Measurements from ENCODE around the gene ATP5F1D.

Gene ATP5F1D

GRCh38 chr19:1220976-1221903 is 20.3 kb upstream of the ATP5F1D start:
- DNase-seq (ENCODE audit: low read depth) = no peak

- DNase-seq (ENCODE audit: low read depth) = no peak
Measured at GRCh38 chr19:1221904-1222255, 19.7 kb upstream of the ATP5F1D start.

- no peak for DNase-seq (ENCODE audit: low read depth)
Measured at GRCh38 chr19:1222394-1222793, 19.2 kb upstream of the ATP5F1D start.

- no peak for DNase-seq (ENCODE audit: low read depth)
Measured at GRCh38 chr19:1223018-1223855, 18.3 kb upstream of the ATP5F1D start.

GRCh38 chr19:1224047-1224825 is 17.3 kb upstream of the ATP5F1D start:
- no peak for DNase-seq (ENCODE audit: low read depth)

GRCh38 chr19:1224847-1225246 is 16.7 kb upstream of the ATP5F1D start:
- DNase-seq (ENCODE audit: low read depth) = no peak

- no peak for DNase-seq (ENCODE audit: low read depth)
Measured at GRCh38 chr19:1225440-1226226, 15.9 kb upstream of the ATP5F1D start.

- DNase-seq (ENCODE audit: low read depth) = no peak
Measured at GRCh38 chr19:1226227-1226518, 15.4 kb upstream of the ATP5F1D start.

- DNase-seq (ENCODE audit: low read depth) = no peak
Measured at GRCh38 chr19:1226522-1227303, 14.8 kb upstream of the ATP5F1D start.

- DNase-seq (ENCODE audit: low read depth) = no peak
Measured at GRCh38 chr19:1227304-1228054, 14.1 kb upstream of the ATP5F1D start.

GRCh38 chr19:1228161-1228957 is 13.2 kb upstream of the ATP5F1D start:
- DNase-seq (ENCODE audit: low read depth) = no peak

- DNase-seq (ENCODE audit: low read depth) = no peak
Measured at GRCh38 chr19:1229056-1229923, 12.3 kb upstream of the ATP5F1D start.

GRCh38 chr19:1229924-1230782 is 11.4 kb upstream of the ATP5F1D start:
- DNase-seq (ENCODE audit: low read depth) = no peak

- no peak for DNase-seq (ENCODE audit: low read depth)
Measured at GRCh38 chr19:1230783-1231489, 10.6 kb upstream of the ATP5F1D start.

GRCh38 chr19:1231729-1232637 is 9.6 kb upstream of the ATP5F1D start:
- no peak for DNase-seq (ENCODE audit: low read depth)

- no peak for DNase-seq (ENCODE audit: low read depth)
Measured at GRCh38 chr19:1232652-1233072, 8.9 kb upstream of the ATP5F1D start.

Measured in non-pigmented ciliary epithelial cell (primary cell).